HEK293 (cell line): ENCODE data around the gene RBAK.
"Not testable (repeated sequence)": the region's sequence is repeated elsewhere in the genome, so short reads cannot be mapped to it uniquely, and the experiment has no call there.

Experiments used
- CTCF ChIP-seq: fragments of 450-650 bp; formaldehyde crosslinking; IDR thresholded peaks from 2 replicates; pipeline ENCODE4 v1.5.1; 2016; ENCODE audit warnings: missing biosample characterization, missing genetic modification characterization
- REST ChIP-seq: fragments of 450-650 bp; formaldehyde crosslinking; IDR thresholded peaks from 2 replicates; pipeline ENCODE4 v1.5.1; 2016; ENCODE audit warnings: missing biosample characterization, missing genetic modification characterization
- TCF7L2 ChIP-seq: IDR thresholded peaks from 2 replicates; pipeline ENCODE4 v1.6.1; 2011; ENCODE audit warnings: low read depth, mild to moderate bottlenecking, inconsistent platforms, low read length, moderate library complexity, borderline replicate concordance
- ZBTB44 ChIP-seq: fragments of 450-650 bp; IDR thresholded peaks from 2 replicates; pipeline ENCODE4 v1.5.1; 2018; ENCODE audit warnings: missing biosample characterization, mild to moderate bottlenecking, missing genetic modification characterization
- ZNF174 ChIP-seq: fragments of 450-650 bp; formaldehyde crosslinking; IDR thresholded peaks from 2 replicates; pipeline ENCODE4 v1.5.0; 2017; ENCODE audit warnings: missing biosample characterization, mild to moderate bottlenecking, missing genetic modification characterization
- ZNF670 ChIP-seq: fragments of 450-650 bp; formaldehyde crosslinking; IDR thresholded peaks from 2 replicates; pipeline ENCODE4 v1.5.1; 2016; ENCODE audit warnings: missing biosample characterization, missing genetic modification characterization, low read depth
- ZNF843 ChIP-seq: fragments of 450-650 bp; formaldehyde crosslinking; IDR thresholded peaks from 2 replicates; pipeline ENCODE4 v1.5.1; 2016; ENCODE audit warnings: missing biosample characterization, missing genetic modification characterization
- ZSCAN4 ChIP-seq: fragments of 450-650 bp; formaldehyde crosslinking; IDR thresholded peaks from 2 replicates; pipeline ENCODE4 v1.5.1; 2017; ENCODE audit warnings: missing biosample characterization, missing genetic modification characterization

DNA sequence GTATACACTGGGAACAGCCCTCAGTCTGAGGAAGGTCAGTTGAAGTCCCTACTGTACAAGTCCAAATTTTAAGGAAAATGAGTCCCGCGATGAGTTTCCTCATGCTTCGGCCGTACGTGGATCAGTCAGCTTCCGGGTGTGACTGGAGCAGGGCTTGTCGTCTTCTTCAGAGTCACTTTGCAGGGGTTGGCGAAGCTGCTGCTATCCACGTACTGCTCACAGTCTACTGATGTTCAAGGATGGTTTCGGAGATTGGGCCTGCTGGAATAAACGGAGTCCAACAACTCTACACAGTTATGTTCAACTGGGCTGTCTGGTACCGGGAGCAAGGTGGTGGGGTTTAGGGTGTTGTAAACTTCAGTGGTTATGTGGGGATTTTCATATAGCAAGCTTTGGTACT is 22.0 kb upstream of the RBAK start:
- TF ChIP-seq REST (tag by site-specific recombination); CTCF (tag by site-specific recombination); ZNF843 (tag by site-specific recombination); ZBTB44; ZNF670; ZSCAN4 (tag by site-specific recombination); ZNF174 (tag by site-specific recombination); TCF7L2: not testable (repeated sequence)
